ENCODE data around the gene STOX2. TPM values are rescaled to one million over a fixed set of nuclear protein-coding genes. Genes with fewer than 3 reads are reported as not detected.
"Not testable (repeated sequence)": the region's sequence is repeated elsewhere in the genome, so short reads cannot be mapped to it uniquely, and the experiment has no call there.

The STOX2 gene
- total RNA-seq, 4 donors from 2014 or later = 8.6 to 19.6 (median 12.7) TPM

DNA sequence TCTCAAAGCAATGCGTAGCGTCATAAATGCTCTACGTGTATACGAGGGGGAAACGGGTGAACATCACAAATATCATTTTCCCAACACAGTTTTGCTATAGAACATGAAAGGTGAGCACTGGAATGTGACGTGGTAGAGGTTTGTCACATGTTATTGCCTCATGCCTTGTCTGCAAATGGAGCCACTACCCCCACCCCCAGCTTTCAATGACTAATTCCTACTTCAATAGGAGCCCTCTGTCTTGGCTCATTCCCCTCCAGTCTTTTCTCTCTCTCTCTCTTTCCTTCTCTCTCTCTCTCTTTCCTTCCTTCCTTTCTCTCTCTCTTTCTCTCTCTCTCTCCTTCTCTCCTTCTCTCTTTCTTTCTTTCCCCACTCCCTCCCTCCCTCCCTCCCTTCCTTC is 127.0 kb downstream of the STOX2 start:
- Histone ChIP-seq H3K9me3 (no peaks in the 10 kb centered on the region), H3K4me1 (no peaks in the 10 kb centered on the region), H3K36me3 (no peaks in the 10 kb centered on the region), H3K4me3 (no peak overlapping the region), H3K27me3 (no peaks in the 10 kb centered on the region), H3K27ac (no peak overlapping the region)
- 95% methylated on average over 6 of the region's 6 CpGs for WGBS
- TF ChIP-seq EP300 (IDR thresholded peaks at IDR 0.05) (no peak), POLR2A (IDR thresholded peaks at IDR 0.05) (no peak), POLR2AphosphoS5 (IDR thresholded peaks at IDR 0.05) (no peak)
- TF ChIP-seq, protein P1, sequence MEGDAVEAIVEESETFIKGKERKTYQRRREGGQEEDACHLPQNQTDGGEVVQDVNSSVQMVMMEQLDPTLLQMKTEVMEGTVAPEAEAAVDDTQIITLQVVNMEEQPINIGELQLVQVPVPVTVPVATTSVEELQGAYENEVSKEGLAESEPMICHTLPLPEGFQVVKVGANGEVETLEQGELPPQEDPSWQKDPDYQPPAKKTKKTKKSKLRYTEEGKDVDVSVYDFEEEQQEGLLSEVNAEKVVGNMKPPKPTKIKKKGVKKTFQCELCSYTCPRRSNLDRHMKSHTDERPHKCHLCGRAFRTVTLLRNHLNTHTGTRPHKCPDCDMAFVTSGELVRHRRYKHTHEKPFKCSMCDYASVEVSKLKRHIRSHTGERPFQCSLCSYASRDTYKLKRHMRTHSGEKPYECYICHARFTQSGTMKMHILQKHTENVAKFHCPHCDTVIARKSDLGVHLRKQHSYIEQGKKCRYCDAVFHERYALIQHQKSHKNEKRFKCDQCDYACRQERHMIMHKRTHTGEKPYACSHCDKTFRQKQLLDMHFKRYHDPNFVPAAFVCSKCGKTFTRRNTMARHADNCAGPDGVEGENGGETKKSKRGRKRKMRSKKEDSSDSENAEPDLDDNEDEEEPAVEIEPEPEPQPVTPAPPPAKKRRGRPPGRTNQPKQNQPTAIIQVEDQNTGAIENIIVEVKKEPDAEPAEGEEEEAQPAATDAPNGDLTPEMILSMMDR (IDR thresholded peaks at IDR 0.05) = no peak
- DNase-seq (ENCODE audit: low spot score in 2 of 2) = no peak

DNA sequence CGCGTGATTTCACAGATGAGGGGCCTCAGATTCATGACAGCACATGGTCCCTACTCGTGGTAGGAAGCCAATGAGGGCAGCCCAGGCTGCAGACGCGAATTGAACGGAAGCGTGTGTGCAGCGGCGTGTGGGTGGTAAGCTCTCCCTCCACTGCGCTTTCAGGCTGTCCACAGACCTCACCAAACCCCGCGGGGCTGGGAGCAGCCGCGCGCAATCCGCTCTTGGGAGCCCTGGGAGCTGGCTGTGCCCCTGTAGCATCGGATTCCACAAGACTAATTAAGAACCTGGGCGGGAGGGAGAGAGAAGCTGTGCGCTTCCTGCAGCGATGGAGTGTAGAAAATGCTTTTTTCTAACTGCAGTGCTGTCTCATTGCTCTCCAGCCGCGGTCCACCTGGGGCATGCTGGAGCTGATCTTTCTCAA is 134.9 kb downstream of the STOX2 start:
- H3K9me3 ChIP-seq = no peaks in the 10 kb centered on the region
- H3K27ac ChIP-seq = no peak overlapping the region
- TF ChIP-seq, protein P1 (IDR thresholded peaks at IDR 0.05) = no peak
- no peak for TF ChIP-seq EP300 (IDR thresholded peaks at IDR 0.05)
- no peak for TF ChIP-seq POLR2AphosphoS5 (IDR thresholded peaks at IDR 0.05)
- TF ChIP-seq POLR2A (IDR thresholded peaks at IDR 0.05) = no peak
- DNase-seq (ENCODE audit: low spot score in 2 of 2) = no peak
- no peaks in the 10 kb centered on the region for H3K36me3 ChIP-seq
- peaks cover 6% of the 10 kb centered on the region for H3K4me1 ChIP-seq
- H3K4me3 ChIP-seq = peak overlapping the region; percentile 21
- WGBS = 9% methylated on average over 8 of the region's 22 CpGs
- no peaks in the 10 kb centered on the region for H3K27me3 ChIP-seq

DNA sequence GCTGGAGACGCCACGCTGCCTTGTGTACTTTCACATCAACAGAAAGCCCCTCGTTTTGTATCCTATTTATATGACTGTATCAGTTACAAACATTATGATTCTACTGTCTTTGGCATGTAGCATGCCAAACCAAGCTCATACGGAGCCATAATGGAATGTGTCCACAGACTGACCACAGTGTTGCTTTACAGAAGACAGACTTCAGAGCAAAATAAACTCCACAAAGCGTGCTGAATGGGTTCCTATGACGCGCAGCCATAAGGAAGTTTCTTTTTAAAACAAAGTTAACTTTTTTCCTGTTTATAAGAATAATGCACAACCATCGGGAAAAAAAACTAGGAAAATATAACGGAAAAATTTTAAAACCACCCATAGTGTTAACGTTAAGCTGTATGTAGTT is 136.0 kb downstream of the STOX2 start:
- 96% methylated on average over 10 of the region's 10 CpGs for WGBS
- peaks cover 6% of the 10 kb centered on the region for H3K4me1 ChIP-seq
- H3K27me3 ChIP-seq = no peaks in the 10 kb centered on the region
- no peak overlapping the region for H3K27ac ChIP-seq
- DNase-seq (ENCODE audit: low spot score in 2 of 2) = no peak
- peaks cover 6% of the 10 kb centered on the region for H3K9me3 ChIP-seq
- no peaks in the 10 kb centered on the region for H3K36me3 ChIP-seq
- H3K4me3 ChIP-seq = no peak overlapping the region
- TF ChIP-seq, protein P1 (IDR thresholded peaks at IDR 0.05) = no peak
- TF ChIP-seq POLR2AphosphoS5 (IDR thresholded peaks at IDR 0.05) = no peak
- no peak for TF ChIP-seq POLR2A (IDR thresholded peaks at IDR 0.05)
- TF ChIP-seq EP300 (IDR thresholded peaks at IDR 0.05) = no peak

DNA sequence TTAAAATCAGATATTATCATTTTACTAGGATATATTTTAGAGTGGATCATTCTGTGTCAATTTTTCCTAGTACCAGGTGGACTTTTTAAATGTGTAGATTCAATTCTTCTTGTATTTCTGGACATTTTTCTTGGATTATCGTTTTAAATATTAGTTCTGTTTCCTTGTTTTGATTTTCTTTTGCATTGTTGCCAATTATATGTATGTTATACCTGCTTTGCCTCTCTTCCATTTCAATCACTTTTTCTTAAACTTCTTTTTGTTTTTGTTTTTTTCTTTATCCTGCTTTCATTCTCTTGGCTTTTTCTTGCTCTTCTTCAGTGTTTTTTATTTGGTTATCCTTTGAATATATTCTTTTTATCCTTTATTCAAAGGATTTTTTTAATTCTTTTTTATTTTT is 141.0 kb downstream of the STOX2 start:
- DNase-seq (ENCODE audit: low spot score in 2 of 2) = no peak
- H3K4me1 ChIP-seq = no peaks in the 10 kb centered on the region
- H3K27ac ChIP-seq = no peak overlapping the region
- H3K27me3 ChIP-seq = no peaks in the 10 kb centered on the region
- no peaks in the 10 kb centered on the region for H3K36me3 ChIP-seq
- no peak overlapping the region for H3K4me3 ChIP-seq
- 93% methylated on average over 1 of the region's 1 CpG for WGBS
- TF ChIP-seq EP300 (IDR thresholded peaks at IDR 0.05) (no peak), POLR2AphosphoS5 (IDR thresholded peaks at IDR 0.05) (no peak), POLR2A (IDR thresholded peaks at IDR 0.05) (no peak)
- TF ChIP-seq, protein P1 (IDR thresholded peaks at IDR 0.05) = no peak
- H3K9me3 ChIP-seq = peaks cover 15% of the 10 kb centered on the region

DNA sequence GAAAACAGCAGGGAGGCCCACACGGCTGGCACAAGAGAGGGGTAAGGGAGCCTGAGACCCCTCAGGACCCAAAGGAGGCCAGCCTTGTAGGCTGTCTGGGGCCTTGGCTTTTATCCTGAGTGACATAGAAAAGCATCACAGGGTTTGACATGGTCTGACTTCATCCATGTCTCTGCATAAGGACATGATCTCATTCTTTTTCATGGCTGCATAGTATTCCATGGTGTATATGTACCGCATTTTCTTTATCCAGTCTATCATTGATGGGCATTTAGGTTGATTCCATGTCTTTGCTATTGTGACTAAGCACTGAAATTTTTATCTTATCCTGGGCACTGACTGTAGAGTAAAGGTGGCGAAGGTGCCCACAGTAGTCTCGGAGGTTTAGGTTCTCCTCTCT is 146.2 kb downstream of the STOX2 start:
- H3K27ac ChIP-seq; H3K36me3 ChIP-seq; H3K9me3 ChIP-seq; H3K27me3 ChIP-seq; DNase-seq (ENCODE audit: low spot score in 2 of 2); H3K4me3 ChIP-seq; H3K4me1 ChIP-seq: not testable (repeated sequence)
- 93% methylated on average over 4 of the region's 4 CpGs for WGBS

DNA sequence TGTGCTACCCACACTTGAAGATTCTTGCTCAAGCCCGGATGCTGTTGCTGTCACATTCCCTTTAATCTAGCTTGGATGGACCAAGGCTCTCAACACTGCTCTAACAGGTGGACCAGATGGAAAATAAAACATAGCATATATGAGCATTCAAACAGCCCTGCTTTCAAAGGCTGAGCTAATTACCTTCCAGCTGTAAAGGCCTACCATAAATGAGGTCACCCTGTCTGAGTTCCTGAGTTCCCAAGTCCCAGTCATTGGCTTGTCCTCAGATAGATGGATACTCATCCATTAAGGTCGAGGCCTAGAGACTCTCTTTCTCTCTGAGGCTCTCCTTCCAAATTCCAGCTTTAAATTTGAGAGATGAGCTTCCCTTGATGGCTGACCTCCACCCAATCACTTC is 147.5 kb downstream of the STOX2 start:
- 90% methylated on average over 2 of the region's 2 CpGs for WGBS
- Histone ChIP-seq H3K27me3 (no peaks in the 10 kb centered on the region), H3K9me3 (peaks cover 1% of the 10 kb centered on the region), H3K36me3 (no peaks in the 10 kb centered on the region), H3K4me3 (no peak overlapping the region), H3K4me1 (no peaks in the 10 kb centered on the region), H3K27ac (no peak overlapping the region)
- no peak for DNase-seq (ENCODE audit: low spot score in 2 of 2)
- TF ChIP-seq, protein P1 (IDR thresholded peaks at IDR 0.05) = no peak
- no peak for TF ChIP-seq POLR2A (IDR thresholded peaks at IDR 0.05)
- TF ChIP-seq EP300 (IDR thresholded peaks at IDR 0.05) = no peak
- no peak for TF ChIP-seq POLR2AphosphoS5 (IDR thresholded peaks at IDR 0.05)
